NOMO-1 treated with dmso at 0.1 percent for 144 hours (cell line): ENCODE data around the gene SLC5A6.
"Not testable (repeated sequence)": the region's sequence is repeated elsewhere in the genome, so short reads cannot be mapped to it uniquely, and the experiment has no call there.

ENCODE experiments used
- DNase-seq: peaks from one replicate; lab custom pipeline; 2025; ENCODE audit not compliant: unreplicated experiment; lab: John Stamatoyannopoulos, UW

Gene SLC5A6

DNA sequence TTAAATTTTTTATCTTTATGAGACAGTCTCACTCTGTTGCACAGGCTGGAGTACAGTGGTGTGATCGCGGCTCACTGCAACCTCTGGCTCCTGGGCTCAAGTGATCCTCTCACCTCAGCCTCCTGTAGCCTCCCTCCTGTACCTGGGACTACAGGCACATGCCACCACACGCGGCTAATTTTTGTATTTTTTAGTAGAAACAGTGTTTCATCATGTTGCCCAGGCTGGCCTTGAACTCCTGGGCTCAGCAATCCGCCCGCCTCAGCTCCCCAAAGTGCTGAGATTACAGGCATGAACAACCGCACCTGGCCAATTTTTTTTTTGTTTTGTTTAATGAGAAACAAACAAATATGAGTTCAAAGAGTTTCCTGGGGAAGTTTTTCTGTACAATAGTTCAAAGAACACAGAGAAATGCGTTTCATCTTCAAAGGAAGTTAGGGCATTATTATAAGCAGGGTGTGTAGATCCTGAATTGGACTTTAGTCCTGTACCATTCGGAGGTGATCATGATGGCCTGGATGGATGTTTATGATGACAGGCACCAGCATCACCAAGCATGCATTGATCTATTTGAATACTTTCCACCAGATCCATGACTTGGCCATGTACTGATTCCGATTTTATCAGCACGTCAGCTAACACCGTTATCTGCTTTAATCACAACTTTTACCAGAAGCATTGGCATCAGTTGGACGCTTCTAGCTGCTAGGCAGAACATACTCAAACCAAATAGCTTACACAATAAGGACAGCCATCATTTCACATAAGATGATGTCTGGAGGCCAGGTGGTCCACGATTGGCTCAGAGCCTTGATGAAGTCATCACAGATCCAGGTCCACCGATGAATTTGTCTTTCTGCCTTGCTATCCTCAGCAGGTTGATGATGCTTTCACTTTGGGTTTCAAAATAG lies 34.4 kb downstream of the SLC5A6 start:
- DNase-seq = no peak

DNA sequence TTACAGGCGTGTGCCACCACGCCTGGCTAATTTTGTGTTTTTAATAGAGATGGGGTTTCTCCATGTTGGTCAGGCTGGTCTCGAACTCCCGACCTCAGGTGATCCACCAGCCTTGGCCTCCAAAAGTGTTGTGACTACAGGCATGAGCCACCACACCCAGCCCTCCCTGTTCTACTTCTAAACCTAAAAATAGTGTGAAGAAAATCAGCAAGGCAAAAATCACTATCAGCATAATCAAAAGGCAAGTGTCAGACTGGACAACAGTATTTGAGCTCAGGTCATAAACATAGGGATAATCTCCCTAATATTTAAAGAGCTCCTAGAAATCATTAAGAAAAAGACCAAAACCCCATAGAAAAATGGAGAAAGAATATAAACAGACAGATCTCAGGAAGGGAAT lies 36.3 kb downstream of the SLC5A6 start:
- DNase-seq = not testable (repeated sequence)

DNA sequence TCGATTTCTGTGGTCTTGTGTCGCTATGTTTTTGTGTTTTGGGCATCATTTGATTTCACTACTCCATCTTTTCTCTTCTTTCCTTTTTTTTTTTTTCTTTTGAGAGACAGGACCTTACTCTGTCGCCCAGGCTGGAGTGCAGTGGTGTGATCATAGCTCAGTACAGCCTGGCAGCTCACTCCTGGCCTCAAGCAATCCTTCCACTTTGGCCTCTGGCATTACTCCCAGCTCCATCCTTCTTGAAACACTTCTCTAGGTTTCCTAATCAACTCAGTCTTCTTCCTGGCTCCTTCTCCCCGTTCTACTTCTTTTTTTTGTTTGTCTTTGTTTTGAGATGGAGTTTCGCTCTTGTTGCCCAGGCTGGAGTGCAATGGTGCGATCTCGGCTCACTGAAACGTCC lies 36.7 kb downstream of the SLC5A6 start:
- no peak for DNase-seq

DNA sequence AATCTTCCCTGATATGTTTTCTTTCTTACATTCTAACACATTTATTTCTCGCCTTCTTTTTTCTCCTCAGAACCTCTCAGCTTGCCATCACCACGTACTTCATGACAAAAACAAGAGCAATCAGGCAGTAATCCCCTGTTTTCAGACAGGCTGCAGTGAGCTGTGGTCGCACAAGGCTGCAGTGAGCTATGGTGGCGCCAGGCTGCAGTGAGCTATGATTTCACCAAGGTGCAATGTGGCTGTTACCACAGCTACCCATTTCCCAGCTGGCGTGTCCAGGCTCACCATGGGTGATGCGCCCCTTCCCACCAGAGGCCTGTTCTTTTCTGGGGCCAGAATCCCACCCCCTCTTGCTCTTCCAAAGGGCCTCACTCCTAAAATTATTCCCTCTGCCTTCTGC lies 37.4 kb downstream of the SLC5A6 start:
- DNase-seq = no peak

DNA sequence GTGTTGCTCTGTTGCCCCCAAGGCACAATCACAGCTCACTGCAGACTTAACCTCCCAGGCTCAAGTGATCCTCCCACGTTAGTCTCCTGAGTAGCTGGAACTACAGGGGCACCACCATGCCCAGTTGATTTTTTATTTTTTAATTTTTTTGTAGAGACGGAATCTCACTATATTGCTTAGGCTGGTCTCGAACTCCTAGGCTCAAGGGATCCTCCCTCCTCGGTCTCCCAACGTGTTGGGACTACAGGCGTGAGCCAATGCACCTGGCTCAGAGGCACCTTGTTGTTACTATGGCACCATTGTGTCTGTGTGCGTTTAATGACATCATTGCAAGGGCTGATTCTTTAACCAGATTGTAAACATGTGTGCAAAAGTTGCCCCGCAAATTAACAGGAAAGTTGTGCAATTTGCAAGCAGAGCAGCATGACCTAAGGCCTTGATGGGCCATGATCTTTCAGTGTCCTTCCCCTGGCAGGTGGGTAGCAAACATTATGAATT lies 40.7 kb downstream of the SLC5A6 start:
- DNase-seq = no peak

DNA sequence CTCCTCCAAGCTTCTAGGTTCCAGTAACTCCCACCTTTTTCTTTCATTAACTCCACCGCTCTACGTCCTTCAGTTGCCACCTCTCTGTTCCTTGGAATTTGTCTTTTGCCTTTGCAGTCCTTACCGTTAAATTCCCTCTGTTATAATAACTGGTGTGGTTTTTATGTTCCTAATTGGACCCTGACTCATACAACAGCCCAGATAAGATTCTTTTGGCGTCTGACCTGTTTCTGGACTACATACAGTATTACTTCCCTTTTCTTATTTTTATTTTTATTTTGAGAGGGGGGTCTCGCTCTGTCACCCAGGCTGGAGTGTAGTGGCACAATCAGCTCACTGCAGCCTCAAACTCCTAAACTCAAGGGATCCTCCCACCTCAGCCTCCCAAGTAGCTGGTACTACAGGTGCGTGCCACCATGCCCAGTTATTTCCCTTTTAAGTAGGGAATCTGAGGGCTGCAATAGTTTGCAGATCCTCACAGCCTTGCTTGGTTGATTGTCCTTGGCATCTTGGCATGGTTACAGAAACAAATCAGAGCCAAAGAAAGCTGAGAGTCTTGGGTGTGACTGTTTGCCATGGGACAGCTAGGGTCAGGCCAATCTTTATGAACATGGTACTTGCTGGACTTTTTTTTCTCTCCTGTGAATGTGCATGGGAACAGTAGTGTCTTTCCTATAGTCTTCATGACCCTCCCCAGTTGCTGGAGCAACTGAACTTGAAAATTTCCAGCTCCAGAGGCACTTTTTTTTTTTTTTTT lies 41.3 kb downstream of the SLC5A6 start:
- no peak for DNase-seq

DNA sequence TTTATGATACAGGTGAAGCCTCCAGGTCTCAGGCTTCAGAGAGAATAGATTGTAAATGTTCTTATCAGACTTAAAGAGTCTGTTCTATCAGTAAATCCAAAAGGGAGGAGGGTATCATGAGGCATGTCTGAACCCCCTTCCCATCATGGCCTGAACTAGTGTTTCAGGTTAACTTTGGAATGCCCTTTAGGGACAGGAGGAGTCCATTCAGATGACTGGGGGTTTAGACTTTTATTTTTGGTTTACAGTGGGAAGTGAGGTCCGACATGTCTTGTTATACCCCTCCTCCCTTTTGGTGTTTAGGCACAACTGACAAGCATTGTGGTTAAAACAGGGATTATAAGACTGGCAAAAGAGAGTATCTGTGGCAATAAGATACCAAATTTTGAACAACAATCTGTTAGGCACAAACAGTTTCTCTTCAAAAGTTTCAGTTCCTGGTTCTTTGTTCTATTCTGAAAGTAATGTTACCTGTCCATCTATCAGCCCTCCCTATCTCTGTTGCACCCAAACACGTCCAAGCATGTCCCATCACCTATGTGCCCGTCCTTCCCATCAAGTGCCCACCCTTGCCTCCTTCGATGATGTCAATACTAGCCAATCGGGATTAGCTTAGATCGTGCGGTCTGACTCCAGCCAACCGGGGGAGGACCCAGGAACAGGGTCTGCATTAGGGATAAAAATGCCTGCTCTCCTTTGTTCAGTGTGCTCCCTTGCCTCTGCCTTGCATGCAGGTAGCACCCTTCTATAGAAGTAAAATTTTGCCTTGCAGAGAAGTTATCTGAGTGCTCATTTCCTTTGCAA lies 46.9 kb downstream of the SLC5A6 start:
- DNase-seq = no peak

DNA sequence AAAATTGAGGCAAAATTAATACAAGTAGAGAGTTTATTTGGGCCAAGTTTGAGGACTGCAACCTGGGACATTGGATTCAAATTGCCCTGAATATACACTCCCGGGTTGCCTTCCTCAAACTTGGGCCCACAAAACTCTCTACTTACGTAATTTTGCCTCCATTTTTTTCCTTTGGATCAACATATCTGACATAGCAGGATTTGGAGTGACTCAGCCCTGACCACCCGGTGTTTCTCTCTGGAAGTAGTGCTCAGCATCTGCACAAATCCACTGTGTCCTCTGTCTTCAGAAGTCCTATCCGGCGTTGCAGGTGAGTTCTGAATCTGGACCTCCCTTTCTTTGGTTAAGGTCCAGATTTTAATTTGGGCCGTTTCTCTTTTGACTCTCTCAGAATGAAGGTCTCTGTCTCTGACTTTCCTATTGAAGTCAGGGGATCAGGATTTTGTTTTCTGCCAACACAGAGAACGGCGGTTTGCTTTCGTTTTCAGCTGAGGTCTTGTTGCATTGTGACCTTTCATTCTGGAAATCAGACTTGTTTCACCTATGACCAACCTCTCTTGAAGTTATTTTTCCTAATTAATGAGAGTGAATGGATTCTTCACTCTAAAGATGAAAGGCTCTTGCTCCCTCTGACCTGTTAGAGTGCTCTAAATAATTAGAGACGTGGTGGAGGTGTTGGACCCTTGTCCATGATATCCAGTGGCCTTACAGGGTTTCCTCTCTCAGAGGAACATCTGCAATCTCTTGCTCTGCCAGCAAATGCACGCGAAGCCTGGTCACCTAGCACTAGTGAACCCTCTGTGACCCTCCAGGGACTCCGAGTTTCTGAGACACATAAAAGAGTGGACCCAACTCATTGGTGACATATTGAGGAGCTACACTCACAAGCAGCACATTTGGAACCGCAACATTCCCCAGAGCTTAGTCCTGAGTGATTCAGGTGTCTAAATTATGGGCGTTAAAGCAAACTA lies 49.6 kb downstream of the SLC5A6 start:
- no peak for DNase-seq

DNA sequence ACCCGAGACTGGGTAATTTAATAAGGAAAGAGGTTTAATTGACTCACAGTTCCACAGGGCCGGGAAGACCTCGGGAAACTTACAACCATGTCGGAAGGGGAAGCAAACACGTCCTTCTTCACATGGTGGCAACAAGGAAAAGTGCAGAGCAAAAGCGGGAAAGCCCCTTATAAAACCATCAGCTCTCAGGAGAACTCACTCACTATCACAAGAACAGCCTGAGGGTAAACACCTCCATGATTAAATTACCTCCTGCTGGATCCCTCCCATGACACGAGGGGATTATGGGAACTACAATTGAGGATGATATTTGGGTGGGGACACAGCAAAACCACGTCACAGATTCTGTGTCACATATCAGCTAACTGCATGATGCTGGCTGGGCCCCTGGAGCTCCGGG lies 51.9 kb downstream of the SLC5A6 start:
- DNase-seq = no peak

DNA sequence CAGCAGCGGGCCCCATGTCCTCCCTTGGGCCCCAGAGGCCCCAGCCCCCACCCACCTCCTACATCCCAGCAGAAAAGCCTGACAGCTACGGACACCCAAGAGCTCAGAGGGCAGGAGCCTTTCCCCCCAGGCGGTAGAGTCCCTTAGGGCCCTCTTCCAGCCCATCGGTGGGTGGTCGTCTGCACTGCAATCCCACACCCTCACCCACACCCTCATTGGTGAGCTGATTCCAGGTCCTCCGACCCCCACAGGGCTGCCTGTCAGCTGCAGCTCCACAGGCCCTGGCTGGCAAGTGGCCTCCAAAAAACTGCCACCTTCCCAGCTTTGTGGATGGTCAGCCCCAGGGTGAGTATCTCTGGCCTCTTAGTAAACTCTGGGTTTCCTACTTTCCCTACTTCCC lies 52.8 kb downstream of the SLC5A6 start:
- DNase-seq = no peak

DNA sequence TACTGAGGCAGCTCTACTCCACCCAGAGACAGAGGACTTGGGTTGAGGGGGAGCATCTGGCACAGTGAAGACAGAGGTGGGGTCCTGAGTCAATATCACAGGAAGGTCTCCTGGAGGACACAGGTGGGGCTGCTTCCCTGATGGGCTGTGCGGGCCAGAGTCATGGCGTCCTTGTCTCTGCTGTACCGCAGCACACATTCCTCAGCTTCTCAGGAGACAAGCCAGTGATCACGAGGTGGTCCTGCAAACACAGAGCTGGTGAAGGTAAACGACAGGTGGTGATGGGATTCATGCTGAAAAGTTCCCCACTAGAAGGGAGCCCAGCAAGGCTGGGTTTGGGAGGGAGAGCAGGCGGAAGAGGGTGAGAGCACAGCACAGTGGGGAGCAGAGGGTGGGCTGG lies 53.6 kb downstream of the SLC5A6 start:
- DNase-seq = no peak

DNA sequence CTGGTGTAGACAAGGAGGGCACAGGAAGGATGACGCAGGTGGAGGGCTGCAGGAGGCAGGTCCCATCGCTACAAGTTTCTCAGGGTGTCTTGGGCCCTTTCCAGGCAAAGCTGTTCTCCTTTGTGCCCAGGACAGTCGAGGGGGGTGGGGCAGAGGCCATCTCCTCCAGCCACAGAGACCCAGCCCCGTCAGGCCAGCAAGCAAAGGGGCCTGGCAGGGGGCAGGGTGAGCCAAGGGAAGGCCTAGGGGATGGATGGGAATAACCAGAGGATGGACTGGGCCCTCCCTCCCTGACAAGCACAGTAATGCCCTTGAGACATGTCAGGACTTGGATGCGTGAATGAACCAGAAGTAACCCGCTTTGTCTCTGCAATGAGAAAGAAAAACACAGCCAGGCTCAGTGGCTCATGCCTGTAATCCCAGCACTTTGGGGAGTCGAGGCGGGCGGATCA lies 57.0 kb downstream of the SLC5A6 start:
- DNase-seq = no peak

DNA sequence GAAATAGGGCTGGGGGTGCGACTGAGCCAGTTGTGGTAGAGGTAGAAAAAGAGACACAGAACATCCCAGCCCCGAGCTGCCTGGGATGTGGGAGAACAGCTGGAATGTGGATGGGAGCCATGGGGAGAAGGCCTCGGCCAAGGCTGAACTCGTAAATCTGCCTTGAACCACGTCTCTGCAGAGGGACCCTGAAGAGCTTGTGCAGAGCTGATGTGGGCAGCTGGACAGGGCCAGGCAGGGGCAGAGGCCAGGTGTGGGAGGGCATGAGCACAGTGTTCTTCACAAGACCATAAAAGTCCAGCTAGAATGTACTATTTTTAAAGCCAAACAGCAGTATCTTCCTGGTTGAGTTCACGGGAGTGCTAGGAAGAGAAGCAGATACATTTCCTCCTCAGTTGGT lies 57.6 kb downstream of the SLC5A6 start:
- no peak for DNase-seq

DNA sequence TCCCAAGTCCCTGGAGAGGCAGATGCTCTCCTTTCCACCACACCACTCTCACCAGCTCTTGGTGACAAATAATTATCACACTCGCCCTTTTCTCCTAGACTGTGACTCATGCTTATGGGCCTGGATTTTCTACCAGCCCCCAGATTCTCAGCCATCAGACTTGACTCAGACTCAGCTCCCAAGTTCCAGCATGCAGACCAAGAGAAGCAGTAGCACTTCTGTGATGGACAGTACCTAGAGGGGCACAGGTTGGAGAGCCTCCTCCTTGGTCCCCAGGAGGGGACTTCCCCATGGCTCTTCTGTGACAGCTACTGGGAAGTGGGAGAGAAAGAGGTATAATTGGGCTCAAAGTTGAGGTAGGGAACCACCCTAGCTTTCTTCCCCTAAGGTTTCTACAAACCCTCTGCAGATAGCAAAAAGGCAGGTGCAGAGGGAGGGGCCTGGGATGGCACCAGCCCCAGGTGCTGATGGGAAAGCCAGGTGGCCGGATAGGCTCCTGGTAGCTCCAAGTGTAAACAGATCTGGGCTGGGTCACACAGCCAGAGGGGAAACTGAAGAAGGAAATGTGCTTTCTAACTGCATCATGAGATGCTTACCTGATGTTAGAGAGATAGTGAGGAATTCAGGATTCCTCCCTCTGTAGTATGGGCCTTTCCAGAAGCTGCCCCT lies 59.1 kb downstream of the SLC5A6 start:
- no peak for DNase-seq

DNA sequence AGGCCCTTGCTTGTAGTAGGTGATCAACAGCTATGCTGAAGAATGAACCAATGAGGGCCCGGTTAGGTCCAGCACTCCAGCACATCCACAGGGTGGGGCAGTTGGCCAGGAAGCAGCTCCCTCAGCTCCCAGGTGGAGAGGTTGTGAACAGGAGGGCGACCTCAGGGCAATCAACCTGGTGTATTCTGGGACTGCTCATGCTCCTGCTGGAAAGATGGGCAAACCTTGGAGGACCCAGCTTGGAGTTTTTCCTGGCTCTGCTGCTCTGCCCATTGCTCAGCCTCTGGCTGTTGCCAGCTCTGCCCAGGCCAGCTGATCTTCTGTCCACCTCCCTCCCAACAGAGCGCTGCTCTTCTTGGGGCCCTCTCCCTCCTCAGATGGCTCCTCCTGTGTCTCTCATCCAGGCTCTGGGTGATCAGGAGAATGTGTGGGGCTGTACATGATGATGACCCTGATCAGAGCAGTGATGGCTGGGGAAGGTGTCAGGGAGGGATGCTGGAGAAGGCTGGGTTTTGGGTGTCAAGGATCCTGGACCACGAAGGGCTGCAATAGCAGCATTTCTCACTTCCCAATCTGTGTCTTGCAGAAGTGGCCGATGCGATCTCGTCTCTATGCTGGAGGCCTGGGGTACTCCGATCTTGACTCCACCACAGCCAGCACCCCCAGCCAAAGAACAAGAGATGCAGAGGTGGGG lies 59.8 kb downstream of the SLC5A6 start:
- DNase-seq = no peak

DNA sequence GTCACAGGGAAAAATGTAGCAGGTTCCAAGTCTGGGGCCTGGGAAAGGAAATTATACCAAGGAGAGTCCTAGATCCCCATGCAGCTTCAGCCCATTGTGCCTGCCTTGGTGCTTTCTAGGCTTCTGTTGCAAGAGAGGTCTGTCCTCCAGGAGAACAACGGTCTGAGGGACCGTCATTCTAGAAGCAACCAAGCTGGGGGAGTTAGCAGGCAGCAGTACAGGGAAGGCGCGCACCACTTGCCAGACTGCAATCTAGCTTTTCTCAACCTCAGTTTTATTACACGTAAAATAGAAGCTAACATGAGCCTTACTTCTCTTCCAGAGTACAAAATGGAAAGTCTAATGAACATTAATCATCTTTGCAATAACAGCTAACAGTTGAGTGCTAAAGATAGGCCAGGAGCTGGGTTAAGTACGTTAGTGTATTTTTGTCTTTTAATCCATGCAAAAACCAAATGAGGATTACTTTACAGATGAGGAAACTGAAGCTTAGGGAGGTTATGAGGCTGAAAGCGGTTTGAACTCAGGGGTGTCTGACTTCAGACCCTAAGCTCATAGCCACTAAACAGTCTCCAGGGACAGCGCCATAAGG lies 61.3 kb downstream of the SLC5A6 start:
- no peak for DNase-seq
